Vagina (tissue), 2 donors: ENCODE data around the gene TUBB6.

Experiments used
- CTCF ChIP-seq, 3 experiments: fragments of 450-650 bp in 2 of 3; fragments of 200-600 bp in 1 of 3; sonication (generic) in 1 of 3; IDR thresholded peaks; one replicate each; pipeline ENCODE4 v1.5.1; 2017 to 2019; ENCODE audit warnings: antibody characterized with exemption in 3 of 3, mild to moderate bottlenecking in 2 of 3, moderate library complexity in 2 of 3
- POLR2A ChIP-seq, 2 donors: fragments of 450-650 bp; IDR thresholded peaks; one replicate each; pipeline ENCODE4 v1.6.1; 2017; ENCODE audit warnings: antibody characterized with exemption in 2 of 2, mild to moderate bottlenecking in 2 of 2, moderate library complexity in 2 of 2
- POLR2AphosphoS5 ChIP-seq, 2 donors: sonication (generic); formaldehyde crosslinking; IDR thresholded peaks; one replicate each; pipeline ENCODE4 v1.9.0; 2017; ENCODE audit warnings: antibody characterized with exemption in 2 of 2, mild to moderate bottlenecking in 2 of 2, low read depth in 1 of 2; ENCODE audit not compliant: insufficient read depth in 1 of 2

- TF ChIP-seq POLR2A (IDR thresholded peaks at IDR 0.05) (no peak), CTCF (IDR thresholded peaks at IDR 0.05) (no peak), POLR2AphosphoS5 (IDR thresholded peaks at IDR 0.05; ENCODE audit: insufficient read depth in 1 of 2, low read depth in 1 of 2) (no peak)
Measured at GRCh38 chr18:12301263-12302005, 6.6 kb upstream of the TUBB6 start.
